ENCODE results near the gene MCM9.

Gene MCM9

DNA sequence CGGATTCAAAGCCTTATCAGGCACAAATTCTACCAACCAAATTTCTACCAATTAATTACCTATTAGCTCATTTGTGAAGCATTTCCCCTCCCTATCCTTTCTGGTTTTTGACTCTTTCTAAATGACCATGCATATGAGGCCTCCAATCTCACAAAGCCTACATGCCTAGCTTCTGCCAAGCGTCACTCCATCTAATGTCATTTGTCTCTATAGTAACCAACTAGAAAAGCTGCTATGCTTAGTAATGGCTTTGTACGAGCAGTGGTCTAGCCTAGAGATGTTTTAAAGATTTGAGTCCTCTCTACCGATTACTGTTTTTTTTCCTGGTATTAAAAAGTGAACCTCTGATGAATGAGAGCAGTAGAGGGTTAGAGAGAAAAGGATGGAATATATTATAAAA, 45.8 kb downstream of the MCM9 start:
- ChIA-PET CTCF (interaction anchor here (0.9 to 1.1 kb wide), 4 partner anchors 8 to 23 kb away, joined by 3 read pairs; no protein-coding TSS in a partner anchor), POLR2A (no interaction called here)
- TF ChIP-seq, protein P1, sequence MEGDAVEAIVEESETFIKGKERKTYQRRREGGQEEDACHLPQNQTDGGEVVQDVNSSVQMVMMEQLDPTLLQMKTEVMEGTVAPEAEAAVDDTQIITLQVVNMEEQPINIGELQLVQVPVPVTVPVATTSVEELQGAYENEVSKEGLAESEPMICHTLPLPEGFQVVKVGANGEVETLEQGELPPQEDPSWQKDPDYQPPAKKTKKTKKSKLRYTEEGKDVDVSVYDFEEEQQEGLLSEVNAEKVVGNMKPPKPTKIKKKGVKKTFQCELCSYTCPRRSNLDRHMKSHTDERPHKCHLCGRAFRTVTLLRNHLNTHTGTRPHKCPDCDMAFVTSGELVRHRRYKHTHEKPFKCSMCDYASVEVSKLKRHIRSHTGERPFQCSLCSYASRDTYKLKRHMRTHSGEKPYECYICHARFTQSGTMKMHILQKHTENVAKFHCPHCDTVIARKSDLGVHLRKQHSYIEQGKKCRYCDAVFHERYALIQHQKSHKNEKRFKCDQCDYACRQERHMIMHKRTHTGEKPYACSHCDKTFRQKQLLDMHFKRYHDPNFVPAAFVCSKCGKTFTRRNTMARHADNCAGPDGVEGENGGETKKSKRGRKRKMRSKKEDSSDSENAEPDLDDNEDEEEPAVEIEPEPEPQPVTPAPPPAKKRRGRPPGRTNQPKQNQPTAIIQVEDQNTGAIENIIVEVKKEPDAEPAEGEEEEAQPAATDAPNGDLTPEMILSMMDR (IDR thresholded peaks at IDR 0.05; ENCODE audit: control extremely low read depth, extremely low read depth, low read depth, missing control alignments), result no peak
- DNase-seq (ENCODE audit: extremely low spot score), result no peak

DNA sequence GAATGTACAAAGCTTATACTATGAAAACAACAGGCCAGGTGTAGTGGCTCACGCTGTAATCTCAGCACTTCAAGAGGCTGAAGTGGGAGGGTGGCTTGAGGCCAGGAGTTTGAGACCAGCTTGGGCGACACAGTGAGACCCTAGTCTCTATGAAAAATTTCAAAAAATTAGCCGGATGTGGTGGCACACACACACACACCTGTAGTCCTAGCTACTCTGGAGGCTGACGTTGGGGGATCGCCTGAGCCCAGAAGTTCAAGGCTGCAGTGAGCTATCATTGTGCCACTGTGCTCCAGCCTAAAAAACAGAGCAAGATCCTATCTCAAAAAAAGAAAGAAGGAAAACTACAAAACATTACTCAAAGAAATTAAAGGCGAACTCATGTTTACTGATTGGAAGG, 48.3 kb downstream of the MCM9 start:
- ChIA-PET CTCF (interaction anchor here (1.1 to 1.3 kb wide), 2 partner anchors 11 kb away, joined by 3 to 5 read pairs; no protein-coding TSS in a partner anchor), POLR2A (no interaction called here)
- TF ChIP-seq, protein P1 (IDR thresholded peaks at IDR 0.05; ENCODE audit: control extremely low read depth, extremely low read depth, low read depth, missing control alignments), result no peak
- DNase-seq (ENCODE audit: extremely low spot score), result no peak

GRCh38 chr6:118882314-118882905, 52.5 kb downstream of the MCM9 start:
- TF ChIP-seq, protein P1 (IDR thresholded peaks at IDR 0.05; ENCODE audit: control extremely low read depth, extremely low read depth, low read depth, missing control alignments), result no peak
- no peak for DNase-seq (ENCODE audit: extremely low spot score)
- ChIA-PET CTCF (interaction anchor here (1.0 to 3.5 kb wide), 12 partner anchors 7 to 317 kb away, joined by 3 to 17 read pairs (median 4); partner anchors contain the start of gene ASF1A), POLR2A (no interaction called here)

DNA sequence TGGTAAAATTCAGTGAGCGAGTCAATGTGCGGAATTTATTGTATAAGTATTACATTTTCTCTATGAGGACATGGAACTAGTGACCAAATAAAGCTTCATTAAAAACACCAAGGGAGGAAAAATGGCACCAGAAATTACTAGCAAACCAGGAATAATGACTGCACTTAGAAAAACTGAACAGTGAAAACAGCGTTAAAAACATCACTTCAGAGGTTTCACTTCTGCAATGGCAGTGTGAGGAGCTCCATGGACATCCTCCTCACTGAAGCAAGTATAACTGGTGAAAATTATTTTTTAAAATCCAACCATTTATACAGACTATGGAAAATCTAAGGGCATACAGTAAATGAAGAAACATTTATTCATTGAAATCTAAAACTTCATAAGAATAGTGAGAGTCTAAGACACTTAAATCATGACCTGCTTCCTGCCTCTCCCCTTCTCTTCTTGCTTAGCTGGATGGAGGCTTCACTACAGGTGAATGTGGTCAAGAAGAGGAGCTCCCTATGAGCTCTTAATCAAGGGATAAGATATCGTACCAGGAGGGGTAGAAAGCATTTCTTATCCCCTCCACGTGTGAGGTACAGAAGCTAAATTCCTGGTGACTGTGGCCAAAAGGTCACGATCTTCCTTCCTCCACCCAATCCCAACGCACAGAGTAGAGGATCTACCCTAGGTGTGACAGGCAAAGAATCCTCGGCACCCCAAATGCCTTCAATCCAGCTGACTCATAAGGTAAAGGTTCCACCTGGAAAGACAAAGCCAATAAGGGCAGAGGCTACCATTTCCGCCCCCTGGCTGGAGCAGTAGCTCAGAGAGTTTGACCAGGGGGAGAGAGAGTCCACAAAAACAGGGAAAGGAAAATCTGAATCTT, 53.3 kb downstream of the MCM9 start:
- ChIA-PET CTCF (interaction anchor here (0.8 to 3.5 kb wide), 12 partner anchors 8 to 316 kb away, joined by 3 to 17 read pairs (median 3); partner anchors contain the start of gene ASF1A), POLR2A (interaction anchor here (0.7 kb wide), 1 partner anchor 36 kb away, joined by 4 read pairs; no protein-coding TSS in a partner anchor)
- DNase-seq (ENCODE audit: extremely low spot score), result peak; percentile 30
- TF ChIP-seq, protein P1 (IDR thresholded peaks at IDR 0.05; ENCODE audit: control extremely low read depth, extremely low read depth, low read depth, missing control alignments), result no peak

- CTCF ChIA-PET, result no interaction called here
- POLR2A ChIA-PET, result no interaction called here
- DNase-seq (ENCODE audit: extremely low spot score), result no peak
- TF ChIP-seq, protein P1 (IDR thresholded peaks at IDR 0.05; ENCODE audit: control extremely low read depth, extremely low read depth, low read depth, missing control alignments), result no peak
Observed at GRCh38 chr6:118877806-118878205, 57.2 kb downstream of the MCM9 start.

DNA sequence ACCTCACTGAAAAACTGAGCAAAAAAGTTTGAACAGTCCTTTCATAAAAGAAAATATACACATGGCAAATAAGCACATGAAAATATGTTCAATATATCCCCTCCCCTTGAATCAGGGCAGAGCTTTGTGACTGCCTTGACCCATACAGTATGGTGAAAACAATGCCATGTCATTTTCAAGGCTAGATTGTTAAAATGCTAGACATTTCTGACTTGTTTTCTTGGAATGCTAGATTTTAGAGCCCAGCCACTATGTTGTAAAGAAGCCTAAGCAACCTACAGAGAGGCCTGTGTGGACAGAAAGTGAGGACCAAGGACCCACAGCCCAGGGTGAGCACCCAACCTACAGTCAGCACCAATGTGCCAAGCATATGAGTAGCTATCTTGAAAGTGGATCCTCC, 58.1 kb downstream of the MCM9 start:
- POLR2A ChIA-PET, result no interaction called here
- CTCF ChIA-PET, result interaction anchor here (0.7 to 2.9 kb wide), 6 partner anchors 12 to 311 kb away, joined by 3 to 13 read pairs (median 4); no protein-coding TSS in a partner anchor
- TF ChIP-seq, protein P1 (IDR thresholded peaks at IDR 0.05; ENCODE audit: control extremely low read depth, extremely low read depth, low read depth, missing control alignments), result no peak
- DNase-seq (ENCODE audit: extremely low spot score), result no peak
